Measurements from ENCODE around the gene MLLT6.

GRCh38 chr17:38749223-38750043 lies 44.4 kb downstream of the MLLT6 start:
- TF ChIP-seq POLR2AphosphoS5 (IDR thresholded peaks at IDR 0.05; ENCODE audit: borderline replicate concordance, low read depth, low read length): no peak
- TF ChIP-seq EZH2 (IDR thresholded peaks at IDR 0.05): no peak

Measured in SK-N-MC (cell line).